IMR-90 (cell line): ENCODE data around the gene WBP11. TPM values are rescaled to one million over a fixed set of nuclear protein-coding genes. Genes with fewer than 3 reads are reported as not detected.

ENCODE experiments used
- ATAC-seq: fragments of 200-7000 bp; cut with Tn5 transposase; 2 replicates; pipeline ENCODE4 v1.9.1; 2020; ENCODE audit warnings: low read depth, mild to moderate bottlenecking, moderate library complexity
- BruUV-seq: library from RNA; stranded (reverse); fragments of 400-500 nt; replicated peaks from 2 replicates; lab custom pipeline; 2021; lab: Mats Ljungman, UMichigan
- CTCF ChIA-PET: fragments of 300-600 bp; formaldehyde crosslinking; extraction: SDS; loops from one replicate; lab custom pipeline; 2021; ENCODE audit warnings: antibody characterized with exemption; lab: Yijun Ruan, JAX
- POLR2A ChIA-PET: fragments of 300-600 bp; sonication (Branson Sonifier 250); formaldehyde crosslinking; loops from one replicate; lab custom pipeline; 2022; ENCODE audit warnings: antibody characterized with exemption; ENCODE audit not compliant: unreplicated experiment; lab: Charles Lee
- DNase-seq: peaks from one replicate; pipeline ENCODE4 v3.0.0; 2013
- H2AFZ ChIP-seq: replicated peaks from 2 replicates; pipeline ENCODE3; 2013; ENCODE audit warnings: low read length, mild to moderate bottlenecking; ENCODE audit not compliant: poor library complexity
- H2AK5ac ChIP-seq: 2 replicates; pipeline ENCODE4 v1.6.1; 2013; ENCODE audit warnings: low read depth, low read length, inconsistent platforms
- H2AK9ac ChIP-seq: replicated peaks from 2 replicates; pipeline ENCODE3; 2013; ENCODE audit warnings: mild to moderate bottlenecking, low read depth, low read length, moderate library complexity; ENCODE audit not compliant: poor library complexity
- H2BK120ac ChIP-seq: 2 replicates; pipeline ENCODE4 v1.6.1; 2013; ENCODE audit warnings: low read depth, low read length, inconsistent platforms
- H2BK15ac ChIP-seq: 3 replicates; pipeline ENCODE4 v1.6.1; 2013; ENCODE audit warnings: low read depth, low read length, inconsistent platforms
- H2BK20ac ChIP-seq: 2 replicates; pipeline ENCODE4 v1.6.1; 2013; ENCODE audit warnings: low read depth, mild to moderate bottlenecking, inconsistent platforms, low read length, moderate library complexity
- H2BK5ac ChIP-seq: 2 replicates; pipeline ENCODE4 v1.6.1; 2013; ENCODE audit warnings: mild to moderate bottlenecking, low read depth, low read length, inconsistent platforms; ENCODE audit not compliant: poor library complexity, severe bottlenecking
- H3K14ac ChIP-seq: replicated peaks from 2 replicates; pipeline ENCODE4 v1.6.1; 2013; ENCODE audit warnings: low read depth, low read length, inconsistent platforms
- H3K18ac ChIP-seq: 2 replicates; pipeline ENCODE4 v1.6.1; 2013; ENCODE audit warnings: low read depth, low read length, control low read depth
- H3K23ac ChIP-seq: 2 replicates; pipeline ENCODE4 v1.6.1; 2013; ENCODE audit warnings: low read depth, low read length, inconsistent platforms
- H3K27ac ChIP-seq: 2 replicates; pipeline ENCODE4 v1.5.1; 2013; ENCODE audit warnings: mild to moderate bottlenecking, control low read depth, low read length; ENCODE audit not compliant: insufficient read depth
- H3K27me3 ChIP-seq: 2 replicates; pipeline ENCODE4 v1.6.1; 2013; ENCODE audit warnings: low read length; ENCODE audit not compliant: control insufficient read depth, insufficient read depth
- H3K36me3 ChIP-seq: 2 replicates; pipeline ENCODE4 v1.6.1; 2013; ENCODE audit warnings: low read length, mixed read lengths; ENCODE audit not compliant: control insufficient read depth, insufficient read depth
- H3K4ac ChIP-seq: 2 replicates; pipeline ENCODE4 v1.6.1; 2013; ENCODE audit warnings: low read depth, low read length, inconsistent platforms
- H3K4me1 ChIP-seq: 2 replicates; pipeline ENCODE4 v1.6.1; 2013; ENCODE audit warnings: low read length, mixed read lengths; ENCODE audit not compliant: control insufficient read depth, insufficient read depth
- H3K4me2 ChIP-seq: 2 replicates; pipeline ENCODE4 v1.6.1; 2013; ENCODE audit warnings: low read depth, mild to moderate bottlenecking, control low read depth, low read length, moderate library complexity
- H3K4me3 ChIP-seq: 2 replicates; pipeline ENCODE4 v1.5.1; 2013; ENCODE audit warnings: low read depth, mild to moderate bottlenecking, control low read depth, low read length, moderate library complexity; ENCODE audit not compliant: insufficient read depth
- H3K56ac ChIP-seq: 2 replicates; pipeline ENCODE4 v1.6.1; 2013; ENCODE audit warnings: low read length, inconsistent platforms; ENCODE audit not compliant: insufficient read depth; ENCODE audit errors: extremely low read depth
- H3K79me1 ChIP-seq, 2 experiments: 2 replicates each; pipeline ENCODE4 v1.6.1; 2013; ENCODE audit warnings: low read length in 2 of 2, inconsistent platforms in 1 of 2, low read depth in 1 of 2
- H3K9ac ChIP-seq: 2 replicates; pipeline ENCODE4 v1.6.1; 2013; ENCODE audit warnings: low read depth, low read length, control low read depth
- H3K9me1 ChIP-seq: 2 replicates; pipeline ENCODE4 v1.6.1; 2013; ENCODE audit warnings: low read length, inconsistent platforms; ENCODE audit not compliant: insufficient read depth
- H3K9me3 ChIP-seq: 2 replicates; pipeline ENCODE4 v1.6.1; 2013; ENCODE audit warnings: low read length; ENCODE audit not compliant: control insufficient read depth, insufficient read depth
- H4K20me1 ChIP-seq: 2 replicates; pipeline ENCODE4 v1.6.1; 2013; ENCODE audit warnings: low read length, inconsistent platforms; ENCODE audit not compliant: insufficient read depth
- H4K5ac ChIP-seq: 2 replicates; pipeline ENCODE4 v1.6.1; 2013; ENCODE audit warnings: mild to moderate bottlenecking, low read depth, low read length, control low read depth
- H4K8ac ChIP-seq, 2 experiments: 2 replicates each; pipeline ENCODE4 v1.6.1; 2013; ENCODE audit warnings: low read depth in 2 of 2, low read length in 2 of 2, control low read depth in 1 of 2, inconsistent platforms in 1 of 2
- H4K91ac ChIP-seq: 2 replicates; pipeline ENCODE4 v1.6.1; 2013; ENCODE audit warnings: low read depth, low read length, inconsistent platforms; ENCODE audit not compliant: insufficient read depth
- CHD1 ChIP-seq: IDR thresholded peaks from 2 replicates; pipeline ENCODE4 v1.6.1; 2012; ENCODE audit warnings: low read depth, low read length, improper control_type of control experiment
- MAZ ChIP-seq: IDR thresholded peaks from 2 replicates; pipeline ENCODE4 v1.6.1; 2012; ENCODE audit warnings: low read depth, mild to moderate bottlenecking, low read length, improper control_type of control experiment, moderate library complexity, borderline replicate concordance
- MXI1 ChIP-seq: IDR thresholded peaks from 2 replicates; pipeline ENCODE4 v1.6.1; 2012; ENCODE audit warnings: low read depth, mild to moderate bottlenecking, low read length, moderate library complexity, borderline replicate concordance
- NFE2L2 ChIP-seq: fragments of 150-350 bp; IDR thresholded peaks from 2 replicates; pipeline ENCODE4 v1.6.1; 2016; ENCODE audit warnings: low read depth, mild to moderate bottlenecking, low read length
- RFX5 ChIP-seq: IDR thresholded peaks from 2 replicates; pipeline ENCODE4 v1.8.0; 2012; ENCODE audit warnings: low read depth, mild to moderate bottlenecking, low read length, moderate library complexity
- whole genome bisulfite sequencing, 2 experiments: methylation state at CpG; one replicate each; pipeline versions ENCODE4 v1.1.5 to v1.1.7; 2013; ENCODE audit warnings: missing lambda C conversion rate in 2 of 2; ENCODE audit not compliant: insufficient read length in 1 of 2; ENCODE audit errors: extremely low coverage in 2 of 2; 5-methylcytosine and 5-hydroxymethylcytosine counted together
- dilution Hi-C: fragments of 300-500 bp; cut with HindIII; formaldehyde crosslinking; loops from one replicate; pipeline ENCODE4 v1.14.3; 2018; ENCODE audit warnings: low sequenced_read_pairs; ENCODE audit not compliant: unreplicated experiment
- in situ Hi-C: fragments of 300-500 bp; cut with MboI; formaldehyde crosslinking; loops from 3 replicates; pipeline ENCODE4 v1.14.3; 2019; ENCODE audit warnings: low sequenced_read_pairs, inconsistent platforms, mixed read lengths
- intact Hi-C: fragments of 100-400 bp; cut with micrococcal nuclease; formaldehyde crosslinking; loops from 2 replicates; pipeline ENCODE4 v1.10.0; 2022
- polyA plus RNA-seq, 3 experiments: library from polyadenylated mRNA; depleted of rRNA; stranded (reverse); fragments of >200 nt; gene quantifications; 2 replicates each; pipeline ENCODE4 v1.2.3, GENCODE V29; 2012; ENCODE audit warnings: low replicate concordance in 1 of 3
- total RNA-seq: library from RNA; depleted of rRNA; stranded (reverse); fragments of >200 nt; gene quantifications from 2 replicates; pipeline ENCODE4 v1.2.3, GENCODE V29; 2012
- TF ChIP-seq, protein P1 (sequence below): fragments of 150-350 bp; IDR thresholded peaks from 2 replicates; pipeline ENCODE4 v1.6.1; 2017; ENCODE audit warnings: mild to moderate bottlenecking, antibody characterized with exemption, low read length, low read depth

The WBP11 gene
- total and polyA plus RNA-seq, 2 of the 4 experiments (the other 2 are of a cell fraction), result 2.5 to 18.3 TPM

DNA sequence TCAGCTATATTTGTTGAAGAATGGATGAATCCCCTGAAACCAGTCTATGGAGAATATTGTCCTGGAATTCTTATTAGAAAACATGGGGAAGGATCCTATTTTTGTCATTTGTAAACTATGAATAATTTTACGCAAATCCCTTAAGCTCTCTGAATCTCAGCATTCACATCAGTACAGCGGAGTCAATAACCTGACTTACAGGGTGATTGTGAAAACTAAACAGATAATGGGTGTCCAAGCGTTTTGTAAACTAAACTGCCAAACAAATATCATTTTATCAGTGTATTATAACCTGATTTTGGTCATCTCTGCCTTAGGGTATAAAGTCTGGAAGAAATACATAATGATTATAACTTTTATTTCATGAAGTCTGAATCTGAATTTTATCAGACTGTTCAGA lies 30.1 kb upstream of the WBP11 start:
- Histone ChIP-seq H3K9ac (no peak overlapping the region), H2AK5ac (no peak overlapping the region), H3K36me3 (no peaks in the 10 kb centered on the region), H2BK5ac (no peak overlapping the region), H3K23ac (no peak overlapping the region), H4K91ac (no peak overlapping the region), H3K14ac (no peak overlapping the region), H4K5ac (no peak overlapping the region), H3K9me1 (peaks cover 3% of the 10 kb centered on the region), H3K4me3 (no peak overlapping the region), H3K56ac (no peak overlapping the region), H3K79me1 (no peaks in the 10 kb centered on the region), H3K27me3 (no peaks in the 10 kb centered on the region), H2BK120ac (no peak overlapping the region), H2BK15ac (no peak overlapping the region), H3K4ac (no peak overlapping the region), H3K4me2 (no peak overlapping the region), H2AFZ (no peak overlapping the region), H2AK9ac (no peak overlapping the region), H2BK20ac (no peak overlapping the region), H3K27ac (no peak overlapping the region), H4K8ac (no peak overlapping the region), H3K4me1 (peaks cover 2% of the 10 kb centered on the region; the same call in 1 of the 2 replicates), H4K20me1 (peaks cover 4% of the 10 kb centered on the region), H3K18ac (no peak overlapping the region), H3K9me3 (no peaks in the 10 kb centered on the region)
- dilution Hi-C loops, result no loop called here
- ATAC-seq, result no peak
- no CpG with 5 or more reads among the region's 3 CpGs for WGBS, 2 experiments
- DNase-seq, result no peak
- CTCF ChIA-PET, result interaction anchor here (0.9 kb wide), 1 partner anchor 162 kb away, joined by 4 read pairs; no protein-coding TSS in a partner anchor
- no TSS peak for BruUV-seq
- TF ChIP-seq RFX5 (no peak), MAZ (no peak), NFE2L2 (no peak), CHD1 (no peak), MXI1 (no peak)
- TF ChIP-seq, protein P1, sequence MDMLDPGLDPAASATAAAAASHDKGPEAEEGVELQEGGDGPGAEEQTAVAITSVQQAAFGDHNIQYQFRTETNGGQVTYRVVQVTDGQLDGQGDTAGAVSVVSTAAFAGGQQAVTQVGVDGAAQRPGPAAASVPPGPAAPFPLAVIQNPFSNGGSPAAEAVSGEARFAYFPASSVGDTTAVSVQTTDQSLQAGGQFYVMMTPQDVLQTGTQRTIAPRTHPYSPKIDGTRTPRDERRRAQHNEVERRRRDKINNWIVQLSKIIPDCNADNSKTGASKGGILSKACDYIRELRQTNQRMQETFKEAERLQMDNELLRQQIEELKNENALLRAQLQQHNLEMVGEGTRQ, result no peak
- intact Hi-C loops, result no loop called here
- in situ Hi-C loops, result no loop called here
- POLR2A ChIA-PET, result no interaction called here
